ENCODE results near the gene AP4S1. TPM values are rescaled to one million over a fixed set of nuclear protein-coding genes. Genes with fewer than 3 reads are reported as not detected.
"Not testable (repeated sequence)": the region's sequence is repeated elsewhere in the genome, so short reads cannot be mapped to it uniquely, and the experiment has no call there.

AP4S1 gene
- total RNA-seq, 1 donor from 2014 or later = 6.4 TPM

DNA sequence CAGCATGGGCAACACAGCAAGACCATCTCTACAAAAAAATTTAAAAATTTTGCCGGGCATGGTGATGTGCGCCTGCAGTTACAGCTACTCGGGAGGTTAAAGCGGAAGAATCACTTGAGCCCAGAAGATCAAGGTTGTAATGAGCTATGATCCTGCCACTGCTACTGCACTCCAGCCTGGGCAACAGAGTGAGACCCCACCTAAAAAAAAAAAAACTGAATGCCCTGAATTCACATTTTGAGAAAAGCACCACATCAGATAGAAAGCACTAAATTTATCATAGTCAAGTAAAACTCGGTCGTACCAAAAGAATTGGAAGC lies 24.1 kb upstream of the AP4S1 start:
- DNase-seq (no peak), ATAC-seq (no peak)
- intact Hi-C loops (cut with micrococcal nuclease) = no loop called here

DNA sequence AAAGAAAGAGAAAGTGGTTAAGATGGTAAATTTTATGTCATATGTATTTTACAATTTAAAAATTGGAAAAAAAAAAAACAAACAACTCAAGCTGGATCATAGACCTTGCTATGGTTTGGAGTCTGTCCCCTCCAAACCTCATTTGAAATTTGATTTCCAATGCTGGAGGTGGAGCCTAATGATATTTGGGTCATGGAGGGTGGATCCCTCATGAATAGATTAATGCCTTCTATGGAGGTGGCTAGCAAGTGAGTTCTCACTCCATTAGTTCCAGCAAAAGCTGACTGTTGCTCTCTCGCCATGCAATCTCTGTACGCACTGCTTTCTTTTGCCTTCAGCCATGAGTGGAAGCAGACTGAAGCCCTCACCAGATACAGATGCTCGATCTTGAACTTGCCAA lies 22.2 kb upstream of the AP4S1 start:
- no peak for ATAC-seq
- intact Hi-C loops (cut with micrococcal nuclease) = no loop called here
- DNase-seq = no peak

DNA sequence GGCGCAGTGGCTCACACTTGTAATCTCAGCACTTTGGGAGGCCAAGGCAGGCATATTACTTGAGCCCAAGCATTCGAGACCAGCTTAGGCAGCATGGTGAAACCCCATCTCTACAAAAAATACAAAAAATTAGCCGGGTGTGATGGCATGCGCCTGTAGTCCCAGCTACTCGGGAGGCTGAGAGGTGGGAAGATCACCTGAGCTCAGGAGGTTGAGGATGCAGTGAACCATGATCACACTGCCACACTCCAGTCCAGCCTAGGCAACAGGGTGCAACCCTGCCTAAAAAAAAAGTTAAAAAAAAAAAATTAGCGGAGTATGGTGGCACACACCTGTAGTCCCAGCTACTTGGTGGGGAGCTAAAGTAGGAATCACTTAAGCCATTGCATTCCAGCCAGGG lies 21.4 kb upstream of the AP4S1 start:
- DNase-seq; ATAC-seq; intact Hi-C loops (cut with micrococcal nuclease): not testable (repeated sequence)

DNA sequence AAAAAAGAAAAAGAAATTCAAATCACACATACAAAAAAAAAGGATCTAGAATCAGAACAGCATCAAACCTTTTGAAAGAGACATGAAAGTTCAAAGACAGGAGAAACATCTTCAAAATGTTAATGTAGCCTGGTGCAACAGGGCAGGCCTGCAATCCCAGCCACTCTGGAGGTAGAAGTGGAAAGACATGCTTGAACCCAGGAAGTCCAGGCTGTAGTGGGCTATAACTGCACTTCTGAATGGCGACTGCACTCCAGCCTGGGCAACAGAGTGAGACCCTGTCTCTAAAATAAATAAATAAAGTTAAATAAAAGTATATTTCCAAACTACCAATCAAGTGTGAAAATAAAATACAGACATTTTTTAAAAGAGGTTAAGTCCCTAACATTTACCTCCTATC lies 18.7 kb upstream of the AP4S1 start:
- no peak for ATAC-seq
- no peak for DNase-seq
- intact Hi-C loops (cut with micrococcal nuclease) = no loop called here

DNA sequence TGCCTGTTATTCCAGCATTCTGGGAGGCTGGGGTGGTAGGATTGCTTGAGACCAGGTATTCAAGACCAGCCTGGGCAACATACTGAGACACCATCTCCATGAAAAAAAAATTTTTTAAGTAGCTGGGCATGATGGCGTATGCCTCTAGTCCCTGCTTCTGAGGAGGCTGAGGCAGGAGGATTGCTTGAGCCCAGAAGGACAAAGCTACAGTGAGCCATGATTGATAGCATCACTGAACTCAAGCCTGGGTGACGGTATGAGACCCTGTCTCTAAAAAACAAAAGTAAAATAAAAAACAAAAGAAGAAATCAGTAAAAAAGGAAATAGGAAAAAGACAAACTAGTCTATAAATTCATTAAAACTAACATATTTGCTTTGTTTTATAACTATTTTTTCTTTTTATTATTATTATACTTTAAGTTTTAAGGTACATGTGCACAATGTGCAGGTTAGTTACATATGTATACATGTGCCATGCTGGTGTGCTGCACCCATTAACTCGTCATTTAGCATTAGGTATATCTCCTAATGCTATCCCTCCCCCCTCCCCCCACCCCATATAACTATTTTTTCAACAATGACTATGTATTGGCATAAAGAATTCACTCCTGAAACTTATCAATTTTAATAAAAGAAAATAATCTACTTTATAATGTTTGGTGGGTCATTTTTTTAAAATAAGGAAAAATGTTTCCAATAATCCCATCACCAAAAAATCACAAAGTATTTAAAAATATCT lies 15.4 kb upstream of the AP4S1 start:
- ATAC-seq (no peak), DNase-seq (no peak)
- intact Hi-C loops (cut with micrococcal nuclease) = no loop called here

DNA sequence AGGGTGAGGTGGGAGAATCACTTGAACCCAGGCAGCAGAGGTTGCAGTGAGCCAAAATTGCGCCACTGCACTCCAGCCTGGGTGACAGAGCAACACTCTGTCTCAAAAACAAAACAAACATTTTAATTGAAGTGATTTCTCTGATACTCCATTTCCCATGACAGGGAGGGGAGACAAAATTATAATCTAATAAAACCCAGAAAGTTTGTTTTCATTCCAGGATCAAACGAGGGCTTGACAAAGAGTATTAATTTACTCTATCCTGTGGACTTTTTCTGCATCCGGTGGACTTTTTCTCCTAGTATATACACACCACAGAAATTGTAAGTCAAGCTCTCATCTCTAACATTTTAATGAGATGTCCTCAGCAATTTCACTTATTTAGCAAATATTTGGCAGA lies 14.5 kb upstream of the AP4S1 start:
- no peak for DNase-seq
- no peak for ATAC-seq
- intact Hi-C loops (cut with micrococcal nuclease) = no loop called here

DNA sequence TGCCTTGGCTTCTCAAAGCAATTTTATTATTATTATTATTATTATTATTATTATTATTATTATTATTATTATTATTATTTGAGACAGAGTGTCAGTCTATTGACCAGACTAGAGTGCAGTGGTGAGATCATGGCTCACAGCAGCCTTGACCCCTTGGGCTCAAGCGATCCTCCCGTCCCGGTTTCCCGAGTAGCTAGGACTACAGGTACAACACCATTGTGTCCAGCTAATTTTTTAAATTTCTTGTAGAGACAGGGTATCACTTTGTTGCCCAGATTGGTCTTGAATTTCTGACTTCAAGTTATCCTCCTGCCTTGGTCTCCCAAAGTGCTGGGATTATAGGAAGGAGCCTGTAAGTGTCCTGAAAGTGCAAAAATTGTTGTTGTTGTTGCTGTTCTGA lies 11.6 kb upstream of the AP4S1 start:
- intact Hi-C loops (cut with micrococcal nuclease) = no loop called here
- no peak for DNase-seq
- ATAC-seq = no peak

DNA sequence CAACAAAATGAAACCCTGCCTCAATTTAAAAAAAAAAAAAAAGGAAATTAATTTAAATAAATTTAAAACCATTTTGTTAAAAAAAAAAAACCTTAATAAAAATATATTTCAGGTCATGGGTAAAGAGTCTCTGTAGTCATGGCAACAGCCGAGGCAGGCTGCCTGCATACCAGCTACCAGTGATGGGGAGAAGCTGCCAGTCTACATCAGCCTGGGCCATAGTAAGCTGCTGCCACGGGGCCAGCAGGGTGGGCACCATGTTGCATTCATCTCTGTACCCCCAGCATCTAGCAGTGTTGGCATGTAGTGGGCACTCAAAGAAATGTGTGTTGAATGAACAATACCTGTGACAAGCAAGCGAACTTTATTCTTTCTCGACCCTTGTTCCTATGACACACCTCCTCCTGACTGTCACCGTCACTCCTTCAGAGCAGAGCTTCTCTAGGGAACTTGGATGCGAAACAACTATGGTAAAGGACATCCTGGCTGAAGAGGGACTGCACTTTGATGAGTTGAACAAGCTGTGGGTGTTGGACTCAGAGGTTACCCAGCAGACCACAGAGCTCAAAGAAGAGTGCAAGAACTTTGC lies 7.3 kb upstream of the AP4S1 start:
- ATAC-seq = peak; percentile 31
- intact Hi-C loops (cut with micrococcal nuclease) = no loop called here

DNA sequence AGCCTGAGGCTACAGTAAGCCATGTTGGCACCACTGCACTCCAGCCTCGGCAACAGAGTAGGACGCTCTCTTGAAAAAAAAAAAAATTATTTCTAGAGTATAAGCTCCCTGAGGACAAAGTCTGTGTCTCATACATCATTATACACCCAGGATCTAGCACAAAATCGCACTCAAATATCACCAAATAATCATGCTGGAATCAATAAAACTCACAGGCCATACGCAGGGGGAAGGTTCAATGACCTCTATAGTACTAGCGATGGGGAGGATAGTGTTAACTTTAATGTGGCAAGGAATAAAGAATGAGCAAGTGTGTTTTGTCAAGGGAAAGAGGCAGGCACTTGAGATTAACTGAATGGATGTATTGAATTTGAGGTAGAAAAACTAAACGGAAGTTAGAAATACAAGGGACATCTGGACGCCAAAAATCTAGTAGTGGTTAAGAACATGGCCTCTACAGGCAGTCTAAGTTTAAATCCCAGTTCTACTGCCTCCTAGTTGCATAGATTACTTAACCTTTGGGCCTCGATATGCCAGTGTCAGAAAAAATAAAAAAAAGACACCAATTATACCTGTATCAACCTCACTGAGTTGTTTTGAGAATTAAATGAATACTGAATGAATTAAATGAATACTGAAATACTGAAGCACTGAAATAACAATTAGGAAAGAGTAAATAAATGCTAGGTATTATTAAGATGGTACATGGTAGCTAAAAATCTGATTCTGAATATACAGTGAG lies 4.4 kb upstream of the AP4S1 start:
- ATAC-seq = no peak
- no peak for DNase-seq
- intact Hi-C loops (cut with micrococcal nuclease) = no loop called here

More for the DNA sequence above, 7.3 kb upstream of the AP4S1 start:
- no peak for DNase-seq

DNA sequence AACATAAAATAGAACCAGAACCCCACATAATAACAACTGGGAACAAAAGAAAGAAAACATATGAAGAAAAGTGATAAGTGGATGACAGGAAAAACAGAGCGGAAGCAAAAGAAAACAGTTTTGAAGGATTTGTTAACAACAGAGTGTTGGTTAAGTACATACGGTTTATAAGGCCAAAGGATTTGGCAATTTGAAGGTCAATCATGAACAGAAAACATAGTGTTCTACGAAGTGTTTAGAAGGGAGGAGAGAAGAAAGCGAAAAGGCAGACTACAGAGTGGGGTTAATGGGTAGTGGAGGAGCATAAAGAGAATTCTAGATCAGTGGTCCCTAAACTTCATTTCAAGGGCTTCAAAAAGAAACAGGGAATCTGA lies 3.9 kb upstream of the AP4S1 start:
- intact Hi-C loops (cut with micrococcal nuclease) = no loop called here
- ATAC-seq (no peak), DNase-seq (no peak)

DNA sequence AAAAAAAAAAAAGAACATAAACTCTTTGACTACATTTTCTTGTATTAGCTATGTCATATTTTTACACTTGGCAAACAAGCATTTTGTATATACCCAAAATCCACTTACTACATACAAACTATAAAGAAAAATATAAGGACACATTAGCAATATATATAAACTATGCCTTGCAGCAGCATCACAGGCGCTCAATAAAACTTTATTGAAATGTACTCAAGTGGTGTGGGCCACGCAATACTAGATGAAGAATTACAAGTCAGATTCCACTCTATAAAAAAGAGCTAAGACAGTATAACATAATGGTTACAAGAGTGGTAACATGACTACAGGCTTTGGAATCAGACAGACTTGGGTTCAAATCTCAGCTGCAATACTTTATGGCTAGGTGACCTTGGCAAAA lies 3.1 kb upstream of the AP4S1 start:
- DNase-seq (no peak), ATAC-seq (no peak)
- intact Hi-C loops (cut with micrococcal nuclease) = no loop called here

DNA sequence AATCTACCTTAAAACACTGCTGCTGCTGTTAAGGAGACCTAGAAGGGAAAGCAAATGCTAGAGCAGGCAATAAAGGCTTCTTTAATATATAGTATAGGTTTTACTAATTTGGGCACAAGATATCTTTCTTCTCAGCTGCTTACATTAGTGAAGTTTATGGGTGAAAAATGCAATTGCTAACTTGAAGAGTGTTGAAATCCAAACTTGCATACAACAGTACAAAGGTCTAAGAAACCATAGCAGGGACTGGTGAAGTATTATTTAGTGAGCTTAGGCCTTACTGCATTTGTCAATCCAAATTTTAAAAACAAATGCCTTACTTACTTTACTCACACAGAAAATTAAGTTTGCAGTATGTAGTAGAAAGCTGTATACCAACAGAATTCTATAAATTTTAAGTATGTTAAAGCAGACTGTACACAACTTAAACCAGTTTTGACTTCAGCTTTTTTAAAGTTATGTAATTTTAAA lies 1.4 kb upstream of the AP4S1 start:
- ATAC-seq (no peak), DNase-seq (no peak)
- intact Hi-C loops (cut with micrococcal nuclease) = no loop called here

DNA sequence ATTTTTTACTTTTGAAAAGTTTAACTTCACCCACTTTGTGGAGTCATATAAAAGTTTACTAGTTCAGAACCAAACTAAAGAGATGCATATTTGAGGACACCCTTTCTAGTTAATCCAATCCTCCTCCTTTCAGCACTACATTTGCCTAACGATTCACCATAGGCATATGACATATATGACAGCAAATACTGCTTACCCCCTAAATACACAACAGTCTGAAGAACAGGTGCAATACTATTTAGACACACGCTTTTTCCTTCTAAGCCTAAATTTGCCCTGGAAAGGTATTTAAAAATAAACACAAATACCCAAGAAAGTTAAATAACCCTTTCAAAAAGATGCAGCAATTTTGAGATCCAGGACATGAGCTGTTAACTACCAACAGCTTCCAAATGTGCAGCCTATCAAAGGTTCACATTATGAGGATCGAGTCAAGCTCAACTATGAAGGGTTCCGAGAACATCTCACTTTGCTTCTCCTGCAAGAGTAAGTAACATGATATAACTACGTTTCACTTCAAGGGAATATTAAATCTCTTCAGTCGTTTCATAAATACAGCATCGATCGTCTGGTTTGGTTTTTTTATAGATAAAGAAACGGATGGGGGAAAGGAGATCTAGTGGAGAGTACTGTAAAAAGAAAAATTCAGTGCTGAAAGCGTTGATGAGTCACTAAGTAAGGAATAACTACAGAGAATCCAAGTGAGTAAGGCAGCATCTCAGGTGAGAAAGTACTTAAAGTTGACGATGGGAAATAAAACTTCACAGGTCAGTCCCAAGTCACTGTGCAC lies 677 bp upstream of the AP4S1 start:
- ATAC-seq (no peak), DNase-seq (no peak)
- intact Hi-C loops (cut with micrococcal nuclease) = no loop called here

DNA sequence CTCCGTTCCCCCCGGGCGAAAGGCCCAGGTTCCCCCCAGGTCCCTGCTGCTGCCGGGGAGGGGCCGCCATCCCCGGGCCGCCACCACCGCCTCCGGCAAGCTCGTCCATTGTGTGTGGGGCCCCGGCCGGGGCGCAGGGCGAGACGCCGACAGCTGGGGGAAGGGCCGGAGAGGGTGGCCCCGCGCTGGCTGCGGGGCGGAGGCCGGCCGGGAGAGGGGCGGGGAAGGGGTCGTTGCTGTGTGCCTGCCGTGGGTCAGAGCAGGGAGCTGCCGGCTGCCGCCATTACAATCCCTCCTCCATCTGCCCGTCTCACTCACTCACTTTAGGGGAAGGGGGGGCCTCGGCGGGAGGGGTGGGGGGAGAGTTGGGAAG lies 614 bp downstream of the AP4S1 start, which contains the start of gene STRN3:
Gene STRN3, minus strand, starts transcription at position 303 of the 373 bp plus-strand sequence. Its CDS starts 194 bp downstream, at position 109.
- DNase-seq = no peak
- intact Hi-C loops (cut with micrococcal nuclease) = no loop called here
- ATAC-seq = no peak

DNA sequence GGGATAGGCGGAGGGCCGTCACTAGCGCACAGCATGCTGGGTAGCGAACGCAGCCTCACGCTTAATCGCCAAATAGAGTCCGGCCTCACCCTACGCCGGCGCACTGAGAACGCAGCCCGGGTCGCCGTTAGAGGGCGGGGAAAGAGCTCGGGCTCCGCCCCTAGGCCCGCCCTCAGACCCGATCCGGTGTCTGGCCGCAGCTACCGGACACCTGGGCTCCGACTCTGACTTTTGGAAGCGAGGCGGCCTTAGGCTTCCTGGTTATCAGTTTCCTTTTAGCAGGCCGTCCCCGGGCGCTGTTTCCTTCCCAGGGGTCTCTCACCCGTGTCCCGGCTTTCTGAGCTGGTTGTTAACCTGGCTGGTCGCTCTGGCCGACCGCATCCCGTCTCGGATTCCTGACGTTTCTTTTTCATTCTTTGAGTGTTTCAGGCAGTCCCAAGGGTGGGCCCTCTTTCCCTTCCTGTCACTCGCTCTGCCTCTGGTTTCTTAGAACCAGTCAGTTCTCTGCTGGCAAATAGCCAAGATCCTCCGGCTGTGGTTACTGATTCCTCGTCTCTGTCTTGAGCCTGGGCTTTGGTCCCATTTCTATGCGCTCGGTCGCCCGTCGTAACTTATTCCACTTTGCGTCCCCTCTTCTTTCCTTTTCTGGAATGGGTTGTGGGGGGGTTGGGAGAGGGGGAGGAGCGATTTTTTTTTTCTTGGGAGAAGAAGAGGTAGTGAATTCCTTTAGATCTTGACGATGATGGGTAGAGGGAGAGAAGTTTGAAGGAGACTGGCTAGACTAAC lies 1.2 kb downstream of the AP4S1 start:
- ATAC-seq = peak; percentile 98
- intact Hi-C loops (cut with micrococcal nuclease) = no loop called here
- peak; percentile 97 for DNase-seq

DNA sequence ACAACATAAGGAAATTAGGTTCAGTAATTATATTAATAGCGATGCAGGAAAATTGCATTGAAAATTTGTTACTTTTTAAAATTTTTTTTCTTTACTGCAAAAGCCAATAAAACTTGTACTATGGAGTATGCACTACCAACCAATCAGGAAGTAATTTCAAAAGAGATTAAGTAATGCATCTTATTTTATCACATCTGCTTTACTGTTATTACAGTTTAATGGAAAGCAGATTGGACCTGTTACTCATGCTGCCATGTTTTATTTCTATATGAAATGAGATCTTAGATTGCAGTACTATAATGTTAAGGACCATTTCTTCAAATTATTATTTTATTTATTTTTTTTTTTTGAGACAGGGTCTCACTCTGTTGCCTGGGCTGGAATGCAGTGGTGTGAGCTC lies 2.4 kb downstream of the AP4S1 start:
- intact Hi-C loops (cut with micrococcal nuclease) = no loop called here
- DNase-seq (no peak), ATAC-seq (no peak)

DNA sequence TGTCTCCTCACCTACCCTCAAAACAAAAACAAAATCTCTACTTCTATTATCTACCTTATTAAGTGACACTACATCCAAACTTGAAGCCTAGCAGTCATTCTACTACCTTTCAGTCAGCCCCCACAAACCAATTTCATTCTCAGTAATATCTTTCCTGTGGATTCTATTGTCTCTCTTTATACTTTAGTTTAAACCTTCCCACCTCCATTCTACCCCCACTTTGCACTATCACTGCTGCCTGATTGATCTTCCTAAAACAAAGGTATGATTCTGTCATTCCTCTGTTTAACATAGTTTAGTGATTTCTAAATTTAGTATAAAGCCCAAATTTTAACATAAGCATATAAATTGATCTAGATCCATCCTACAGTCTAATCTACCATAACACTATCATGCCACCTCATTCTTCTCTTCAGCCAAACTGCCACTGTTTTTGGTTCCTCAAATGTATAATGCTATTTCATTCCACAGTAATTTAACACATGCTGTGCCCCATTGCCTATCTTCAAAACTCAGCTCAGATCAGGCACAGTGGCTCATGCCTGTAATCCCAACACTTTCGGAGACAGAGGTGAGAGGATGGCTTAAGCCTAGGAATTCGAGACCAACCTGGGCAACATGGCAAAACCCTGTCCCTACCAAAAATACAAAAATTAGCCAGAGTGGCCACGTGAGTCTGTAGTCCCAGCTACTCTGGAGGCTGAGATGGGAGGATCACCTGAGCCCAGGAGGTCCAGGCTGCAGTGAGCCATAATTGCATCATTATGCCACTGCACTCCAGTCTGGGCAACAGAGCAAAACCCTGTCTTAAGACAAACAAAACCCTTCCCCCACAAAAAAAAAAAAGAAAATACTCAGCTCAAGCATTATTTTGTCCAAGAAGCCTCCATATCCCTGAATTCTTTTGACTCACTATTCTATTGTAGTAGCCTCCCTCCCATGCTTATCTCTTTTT lies 3.8 kb downstream of the AP4S1 start:
- intact Hi-C loops (cut with micrococcal nuclease) = no loop called here
- no peak for DNase-seq
- ATAC-seq = no peak

DNA sequence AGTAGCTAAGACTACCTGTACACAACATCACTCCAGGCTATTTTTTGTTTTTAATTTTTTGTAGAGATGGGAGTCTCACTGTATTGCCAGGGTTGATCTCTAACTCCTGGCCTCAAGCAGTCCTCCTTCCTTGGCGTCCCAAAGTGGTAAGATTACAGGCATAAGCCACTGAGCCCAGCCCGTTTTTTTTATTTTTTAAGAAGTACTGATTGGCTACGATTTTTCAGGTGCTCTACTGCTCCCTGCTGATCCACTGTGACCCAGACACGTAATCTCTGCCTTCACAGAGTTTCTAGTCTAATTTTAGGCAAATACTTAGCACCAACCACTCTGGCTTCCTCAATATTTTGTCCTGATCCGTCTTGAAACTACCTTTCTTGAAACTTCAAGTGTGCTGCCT lies 5.0 kb downstream of the AP4S1 start:
- ATAC-seq (no peak), DNase-seq (no peak)
- intact Hi-C loops (cut with micrococcal nuclease) = no loop called here
